SK-N-SH (cell line): ENCODE results near the gene SIRPB2. TPM values are rescaled to one million over a fixed set of nuclear protein-coding genes. Genes with fewer than 3 reads are reported as not detected.
A peak's percentile ranks its signal among the peaks of the same experiment; 100 is the strongest.

ENCODE experiments used
- CTCF ChIA-PET: fragments of 300-600, 350-600 bp; formaldehyde crosslinking; extraction: SDS; loops from one replicate; lab custom pipeline; 2021; lab: Yijun Ruan, JAX
- POLR2A ChIA-PET: fragments of 350-600 bp; sonication (Branson Sonifier 250); formaldehyde crosslinking; extraction: SDS; loops from one replicate; lab custom pipeline; 2020; ENCODE audit warnings: antibody characterized with exemption, inconsistent platforms; lab: Yijun Ruan, JAX
- DNase-seq: peaks from one replicate; pipeline ENCODE4 v3.0.0; 2012
- H2AFZ ChIP-seq: fragments of 200-600 bp; sonication (generic); 2 replicates; pipeline ENCODE4 v1.8.1; 2016; ENCODE audit warnings: antibody characterized with exemption, mild to moderate bottlenecking, low read depth
- H3F3A ChIP-seq: fragments of 200-600 bp; sonication (generic); replicated peaks from 2 replicates; pipeline ENCODE3; 2016; ENCODE audit warnings: antibody characterized with exemption, mild to moderate bottlenecking; ENCODE audit not compliant: insufficient read depth
- H3K27ac ChIP-seq, 2 experiments: fragments of 200-500 bp in 1 of 2; fragments of 200-600 bp in 1 of 2; sonication (Bioruptor generic) in 1 of 2; sonication (generic), shearing (Covaris generic) in 1 of 2; 2 replicates each; pipeline versions ENCODE4 v1.5.1 to v1.6.1; 2014 to 2016; ENCODE audit warnings: low read depth in 2 of 2, inconsistent platforms in 1 of 2, low read length in 1 of 2, mild to moderate bottlenecking in 1 of 2, mixed read lengths in 1 of 2
- H3K27me3 ChIP-seq: fragments of 200-600 bp; sonication (generic), shearing (Covaris generic); 2 replicates; pipeline ENCODE4 v1.6.1; 2016; ENCODE audit warnings: mixed run types; ENCODE audit not compliant: insufficient read depth
- H3K36me3 ChIP-seq, 2 experiments: fragments of 200-500 bp in 1 of 2; fragments of 200-600 bp in 1 of 2; sonication (Bioruptor generic) in 1 of 2; sonication (generic) in 1 of 2; replicated peaks in 1 of 2; 2 replicates each; pipeline versions ENCODE3 to v1.5.1; 2014 to 2016; ENCODE audit warnings: low read length in 1 of 2, mild to moderate bottlenecking in 1 of 2; ENCODE audit not compliant: insufficient read depth in 2 of 2, control insufficient read depth in 1 of 2
- H3K4me1 ChIP-seq, 2 experiments: fragments of 200-500 bp in 1 of 2; fragments of 200-600 bp in 1 of 2; sonication (Bioruptor generic) in 1 of 2; sonication (generic), shearing (Covaris generic) in 1 of 2; 2 replicates each; pipeline versions ENCODE4 v1.5.1 to v1.6.1; 2014 to 2016; ENCODE audit warnings: low read depth in 1 of 2, low read length in 1 of 2, mixed run types in 1 of 2; ENCODE audit not compliant: insufficient read depth in 2 of 2, control insufficient read depth in 1 of 2
- H3K4me2 ChIP-seq: fragments of 200-600 bp; sonication (generic), shearing (Covaris generic); 2 replicates; pipeline ENCODE4 v1.6.1; 2017; ENCODE audit warnings: mixed run types
- H3K4me3 ChIP-seq, 2 experiments: fragments of 200-500 bp in 1 of 2; fragments of 200-600 bp in 1 of 2; sonication (Bioruptor generic) in 1 of 2; sonication (generic), shearing (Covaris generic) in 1 of 2; 2 replicates each; pipeline versions ENCODE4 v1.5.1 to v1.8.1; 2014 to 2016; ENCODE audit warnings: low read depth in 2 of 2, inconsistent platforms in 1 of 2, low read length in 1 of 2, mild to moderate bottlenecking in 1 of 2, mixed read lengths in 1 of 2, moderate library complexity in 1 of 2
- H3K79me2 ChIP-seq: fragments of 200-600 bp; sonication (generic); 2 replicates; pipeline ENCODE4 v1.8.1; 2017; ENCODE audit warnings: mild to moderate bottlenecking; ENCODE audit not compliant: insufficient read depth
- H3K9ac ChIP-seq: fragments of 200-600 bp; sonication (generic); 2 replicates; pipeline ENCODE4 v1.6.1; 2017; ENCODE audit warnings: mixed run types
- H3K9me2 ChIP-seq: fragments of 200-600 bp; sonication (generic); 2 replicates; pipeline ENCODE4 v1.6.1; 2017; ENCODE audit warnings: mixed run types
- H3K9me3 ChIP-seq: fragments of 200-600 bp; sonication (generic); 2 replicates; pipeline ENCODE4 v1.6.1; 2017; ENCODE audit warnings: mixed run types, mild to moderate bottlenecking, moderate library complexity
- H4K20me1 ChIP-seq: fragments of 200-600 bp; sonication (generic); 2 replicates; pipeline ENCODE4 v1.6.1; 2017; ENCODE audit warnings: mild to moderate bottlenecking, mixed run types; ENCODE audit not compliant: insufficient read depth
- CHD2 ChIP-seq: fragments of 150-350 bp; IDR thresholded peaks from 2 replicates; pipeline ENCODE4 v1.6.1; 2018; ENCODE audit warnings: low read length; ENCODE audit not compliant: partially characterized antibody
- CTCF ChIP-seq: fragments of 200-600 bp; sonication (generic); IDR thresholded peaks from 2 replicates; pipeline ENCODE4 v1.6.1; 2017; ENCODE audit warnings: antibody characterized with exemption, mild to moderate bottlenecking, moderate library complexity
- EZH2phosphoT487 ChIP-seq: fragments of 200-600 bp; sonication (generic); IDR thresholded peaks from 2 replicates; pipeline ENCODE4 v1.6.1; 2017; ENCODE audit warnings: low read depth, mixed run types, mild to moderate bottlenecking, antibody characterized with exemption, moderate library complexity, borderline replicate concordance
- FOSL2 ChIP-seq: IDR thresholded peaks from 2 replicates; pipeline ENCODE4 v1.4.0; 2012; ENCODE audit warnings: low read depth, mild to moderate bottlenecking, moderate library complexity, borderline replicate concordance
- FOXM1 ChIP-seq: IDR thresholded peaks from 2 replicates; pipeline ENCODE4 v1.4.0; 2012; ENCODE audit warnings: low read depth, mild to moderate bottlenecking
- JUND ChIP-seq: IDR thresholded peaks from 2 replicates; pipeline ENCODE4 v1.4.0; 2012
- POLR2AphosphoS5 ChIP-seq: IDR thresholded peaks from 2 replicates; pipeline ENCODE4 v1.6.1; 2012; ENCODE audit warnings: low read depth, low read length
- RCOR1 ChIP-seq: fragments of 150-350 bp; IDR thresholded peaks from 2 replicates; pipeline ENCODE4 v1.6.1; 2017; ENCODE audit warnings: antibody characterized with exemption, low read length
- TAF1 ChIP-seq: IDR thresholded peaks from 2 replicates; pipeline ENCODE4 v1.6.1; 2012; ENCODE audit warnings: low read depth, mild to moderate bottlenecking, low read length, moderate library complexity, borderline replicate concordance
- TEAD4 ChIP-seq: IDR thresholded peaks from 2 replicates; pipeline ENCODE4 v1.4.0; 2012; ENCODE audit warnings: mild to moderate bottlenecking, borderline replicate concordance; ENCODE audit not compliant: insufficient read depth
- WGBS: methylation state at CpG from one replicate; pipeline ENCODE4 v1.1.6; 2017; ENCODE audit warnings: low lambda C conversion rate; 5-methylcytosine and 5-hydroxymethylcytosine counted together
- polyA plus RNA-seq, 3 experiments: library from polyadenylated mRNA; depleted of rRNA; stranded (reverse); fragments of >200 nt; gene quantifications; 2 replicates each; pipeline ENCODE4 v1.2.3, GENCODE V29; 2012
- TF ChIP-seq, protein P1 (sequence below): IDR thresholded peaks from 2 replicates; pipeline ENCODE4 v1.4.0; 2012; ENCODE audit warnings: low read depth, borderline replicate concordance
- TF ChIP-seq, protein P2 (sequence below): IDR thresholded peaks from 2 replicates; pipeline ENCODE4 v1.4.0; 2012; ENCODE audit warnings: low read depth, borderline replicate concordance
- TF ChIP-seq, protein P3 (sequence below): fragments of 150-350 bp; IDR thresholded peaks from 2 replicates; pipeline ENCODE4 v1.6.1; 2017; ENCODE audit warnings: antibody characterized with exemption, low read length, low read depth, borderline replicate concordance
- TF ChIP-seq, protein P4 (sequence below): IDR thresholded peaks from 2 replicates; pipeline ENCODE4 v1.6.1; 2012; ENCODE audit warnings: mild to moderate bottlenecking, low read depth, low read length, moderate library complexity

SIRPB2 gene
- polyA plus RNA-seq, 1 of the 3 experiments (the other 2 are of a cell fraction), result not detected

DNA sequence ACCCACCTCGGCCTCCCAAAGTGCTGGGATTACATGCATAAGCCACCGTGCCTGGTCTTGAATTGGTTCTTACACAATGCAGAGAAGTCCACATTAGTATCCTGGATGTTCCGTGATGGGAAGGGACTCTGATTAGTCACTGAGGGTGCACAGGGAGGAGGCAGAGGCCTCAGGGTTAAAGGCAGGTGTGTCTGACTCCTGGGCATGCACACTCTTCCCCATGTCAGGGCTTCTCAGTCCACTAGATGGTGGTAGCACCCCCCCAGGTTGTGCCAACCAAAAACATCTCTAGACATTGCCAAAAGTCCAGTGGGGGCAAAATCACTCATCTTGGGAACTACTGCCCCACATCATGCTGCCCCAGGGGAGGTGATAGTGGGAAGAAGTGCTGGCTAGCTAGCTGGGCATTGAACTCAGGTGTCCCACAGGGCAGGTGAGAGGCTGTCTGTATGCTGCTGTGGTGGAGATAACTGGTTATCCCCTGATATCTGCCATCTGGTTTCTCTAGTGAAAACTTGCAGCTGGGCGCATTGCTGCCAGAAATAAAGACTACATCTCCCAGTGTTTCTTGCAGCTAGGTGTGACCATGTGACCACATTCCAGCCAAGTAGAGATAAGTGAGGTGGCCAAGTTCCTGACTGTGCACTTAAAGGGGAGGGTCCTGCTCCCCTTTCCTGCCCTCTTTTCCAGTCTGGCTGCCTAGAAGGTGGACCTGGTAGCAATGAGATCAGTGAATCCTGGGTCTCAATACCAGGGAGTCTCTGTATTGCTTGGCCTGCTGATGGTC is 16.2 kb downstream of the SIRPB2 start:
- Histone ChIP-seq H3K27ac (no peak overlapping the region), H3K9ac (no peak overlapping the region), H4K20me1 (no peaks in the 10 kb centered on the region), H2AFZ (no peak overlapping the region), H3K36me3 (no peaks in the 10 kb centered on the region), H3K27me3 (no peaks in the 10 kb centered on the region), H3K4me2 (no peak overlapping the region), H3K9me2 (no peaks in the 10 kb centered on the region), H3K79me2 (no peaks in the 10 kb centered on the region), H3K4me3 (no peak overlapping the region), H3K9me3 (no peaks in the 10 kb centered on the region), H3F3A (peaks cover 5% of the 10 kb centered on the region), H3K4me1 (peaks cover 0 to 8% of the 10 kb centered on the region in 2 experiments; a peak in 1 of 4 replicates)
- no peak for DNase-seq
- CTCF ChIA-PET, result interaction anchor here (1.0 kb wide), 1 partner anchor 15 kb away, joined by 3 read pairs; no protein-coding TSS in a partner anchor
- WGBS, result 49% methylated on average over 4 of the region's 4 CpGs
- POLR2A ChIA-PET, result no interaction called here
- TF ChIP-seq CHD2 (no peak), CTCF (peak; percentile 27; the same call in 1 of the 2 replicates), FOXM1 (no peak), EZH2phosphoT487 (no peak), TAF1 (no peak), TEAD4 (no peak)
- TF ChIP-seq, protein P1, sequence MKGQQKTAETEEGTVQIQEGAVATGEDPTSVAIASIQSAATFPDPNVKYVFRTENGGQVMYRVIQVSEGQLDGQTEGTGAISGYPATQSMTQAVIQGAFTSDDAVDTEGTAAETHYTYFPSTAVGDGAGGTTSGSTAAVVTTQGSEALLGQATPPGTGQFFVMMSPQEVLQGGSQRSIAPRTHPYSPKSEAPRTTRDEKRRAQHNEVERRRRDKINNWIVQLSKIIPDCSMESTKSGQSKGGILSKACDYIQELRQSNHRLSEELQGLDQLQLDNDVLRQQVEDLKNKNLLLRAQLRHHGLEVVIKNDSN, result peak; percentile 58; the same call in 1 of the 2 replicates
- TF ChIP-seq, protein P2, sequence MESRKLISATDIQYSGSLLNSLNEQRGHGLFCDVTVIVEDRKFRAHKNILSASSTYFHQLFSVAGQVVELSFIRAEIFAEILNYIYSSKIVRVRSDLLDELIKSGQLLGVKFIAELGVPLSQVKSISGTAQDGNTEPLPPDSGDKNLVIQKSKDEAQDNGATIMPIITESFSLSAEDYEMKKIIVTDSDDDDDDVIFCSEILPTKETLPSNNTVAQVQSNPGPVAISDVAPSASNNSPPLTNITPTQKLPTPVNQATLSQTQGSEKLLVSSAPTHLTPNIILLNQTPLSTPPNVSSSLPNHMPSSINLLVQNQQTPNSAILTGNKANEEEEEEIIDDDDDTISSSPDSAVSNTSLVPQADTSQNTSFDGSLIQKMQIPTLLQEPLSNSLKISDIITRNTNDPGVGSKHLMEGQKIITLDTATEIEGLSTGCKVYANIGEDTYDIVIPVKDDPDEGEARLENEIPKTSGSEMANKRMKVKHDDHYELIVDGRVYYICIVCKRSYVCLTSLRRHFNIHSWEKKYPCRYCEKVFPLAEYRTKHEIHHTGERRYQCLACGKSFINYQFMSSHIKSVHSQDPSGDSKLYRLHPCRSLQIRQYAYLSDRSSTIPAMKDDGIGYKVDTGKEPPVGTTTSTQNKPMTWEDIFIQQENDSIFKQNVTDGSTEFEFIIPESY, result no peak

- Histone ChIP-seq H4K20me1 (no peaks in the 10 kb centered on the region), H3K4me1 (peaks cover 0 to 12% of the 10 kb centered on the region in 2 experiments; a peak in 1 of 4 replicates), H3K27ac (no peak overlapping the region), H3K4me2 (no peak overlapping the region), H3K79me2 (no peaks in the 10 kb centered on the region), H3K9me2 (no peaks in the 10 kb centered on the region), H3K9me3 (no peaks in the 10 kb centered on the region), H3F3A (peaks cover 5% of the 10 kb centered on the region), H3K9ac (no peak overlapping the region), H3K4me3 (no peak overlapping the region), H2AFZ (no peak overlapping the region), H3K36me3 (no peaks in the 10 kb centered on the region), H3K27me3 (no peaks in the 10 kb centered on the region)
- ChIA-PET CTCF (interaction anchor here (0.9 to 1.4 kb wide), 3 partner anchors 161 to 265 kb away, joined by 3 to 6 read pairs (median 3); no protein-coding TSS in a partner anchor), POLR2A (no interaction called here)
- 81% methylated on average over 8 of the region's 8 CpGs for WGBS
- no peak for DNase-seq
- TF ChIP-seq JUND (no peak), FOSL2 (no peak), POLR2AphosphoS5 (no peak), RCOR1 (no peak)
- TF ChIP-seq, protein P3, sequence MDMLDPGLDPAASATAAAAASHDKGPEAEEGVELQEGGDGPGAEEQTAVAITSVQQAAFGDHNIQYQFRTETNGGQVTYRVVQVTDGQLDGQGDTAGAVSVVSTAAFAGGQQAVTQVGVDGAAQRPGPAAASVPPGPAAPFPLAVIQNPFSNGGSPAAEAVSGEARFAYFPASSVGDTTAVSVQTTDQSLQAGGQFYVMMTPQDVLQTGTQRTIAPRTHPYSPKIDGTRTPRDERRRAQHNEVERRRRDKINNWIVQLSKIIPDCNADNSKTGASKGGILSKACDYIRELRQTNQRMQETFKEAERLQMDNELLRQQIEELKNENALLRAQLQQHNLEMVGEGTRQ, result no peak
- TF ChIP-seq, protein P4, sequence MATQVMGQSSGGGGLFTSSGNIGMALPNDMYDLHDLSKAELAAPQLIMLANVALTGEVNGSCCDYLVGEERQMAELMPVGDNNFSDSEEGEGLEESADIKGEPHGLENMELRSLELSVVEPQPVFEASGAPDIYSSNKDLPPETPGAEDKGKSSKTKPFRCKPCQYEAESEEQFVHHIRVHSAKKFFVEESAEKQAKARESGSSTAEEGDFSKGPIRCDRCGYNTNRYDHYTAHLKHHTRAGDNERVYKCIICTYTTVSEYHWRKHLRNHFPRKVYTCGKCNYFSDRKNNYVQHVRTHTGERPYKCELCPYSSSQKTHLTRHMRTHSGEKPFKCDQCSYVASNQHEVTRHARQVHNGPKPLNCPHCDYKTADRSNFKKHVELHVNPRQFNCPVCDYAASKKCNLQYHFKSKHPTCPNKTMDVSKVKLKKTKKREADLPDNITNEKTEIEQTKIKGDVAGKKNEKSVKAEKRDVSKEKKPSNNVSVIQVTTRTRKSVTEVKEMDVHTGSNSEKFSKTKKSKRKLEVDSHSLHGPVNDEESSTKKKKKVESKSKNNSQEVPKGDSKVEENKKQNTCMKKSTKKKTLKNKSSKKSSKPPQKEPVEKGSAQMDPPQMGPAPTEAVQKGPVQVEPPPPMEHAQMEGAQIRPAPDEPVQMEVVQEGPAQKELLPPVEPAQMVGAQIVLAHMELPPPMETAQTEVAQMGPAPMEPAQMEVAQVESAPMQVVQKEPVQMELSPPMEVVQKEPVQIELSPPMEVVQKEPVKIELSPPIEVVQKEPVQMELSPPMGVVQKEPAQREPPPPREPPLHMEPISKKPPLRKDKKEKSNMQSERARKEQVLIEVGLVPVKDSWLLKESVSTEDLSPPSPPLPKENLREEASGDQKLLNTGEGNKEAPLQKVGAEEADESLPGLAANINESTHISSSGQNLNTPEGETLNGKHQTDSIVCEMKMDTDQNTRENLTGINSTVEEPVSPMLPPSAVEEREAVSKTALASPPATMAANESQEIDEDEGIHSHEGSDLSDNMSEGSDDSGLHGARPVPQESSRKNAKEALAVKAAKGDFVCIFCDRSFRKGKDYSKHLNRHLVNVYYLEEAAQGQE, result no peak
Observed at GRCh38 chr20:1474325-1474724, 16.9 kb downstream of the SIRPB2 start.
